HepG2 (cell line): Measurements from ENCODE around the gene ABCA2. TPM values are rescaled to one million over a fixed set of nuclear protein-coding genes. Genes with fewer than 3 reads are reported as not detected.

ENCODE experiments used
- BRCA1 ChIP-seq: sonication (generic); formaldehyde crosslinking; IDR thresholded peaks from 2 replicates; pipeline ENCODE4 v1.4.0; 2020; ENCODE audit warnings: missing genetic modification reagents
- ELK4 ChIP-seq: sonication (generic); formaldehyde crosslinking; IDR thresholded peaks from 2 replicates; pipeline ENCODE4 v1.9.0; 2021; ENCODE audit warnings: missing genetic modification reagents, borderline replicate concordance
- KAT2B ChIP-seq: fragments of 150-350 bp; IDR thresholded peaks from 2 replicates; pipeline ENCODE4 v1.6.1; 2014; ENCODE audit warnings: low read depth, low read length, borderline replicate concordance
- MED13 ChIP-seq: sonication (generic); formaldehyde crosslinking; IDR thresholded peaks from 2 replicates; pipeline ENCODE4 v1.5.0; 2020; ENCODE audit warnings: missing genetic modification reagents
- PAX8 ChIP-seq: sonication (generic); formaldehyde crosslinking; IDR thresholded peaks from 2 replicates; pipeline ENCODE4 v1.8.0; 2022; ENCODE audit warnings: mild to moderate bottlenecking, missing genetic modification reagents, borderline replicate concordance
- PITX1 ChIP-seq: sonication (generic); formaldehyde crosslinking; IDR thresholded peaks from 2 replicates; pipeline ENCODE4 v1.5.1; 2020; ENCODE audit warnings: mild to moderate bottlenecking, missing genetic modification reagents
- RARA ChIP-seq: IDR thresholded peaks from 2 replicates; pipeline ENCODE4 v1.6.1; 2016; ENCODE audit warnings: missing genetic modification reagents, missing compliant biosample characterization
- SMAD1 ChIP-seq: sonication (generic); formaldehyde crosslinking; IDR thresholded peaks from 2 replicates; pipeline ENCODE4 v1.4.0; 2020; ENCODE audit warnings: missing genetic modification reagents, low read depth, mild to moderate bottlenecking, borderline replicate concordance
- SOX5 ChIP-seq: IDR thresholded peaks from 2 replicates; pipeline ENCODE4 v1.6.1; 2016; ENCODE audit warnings: borderline replicate concordance
- THAP9 ChIP-seq: sonication (generic); formaldehyde crosslinking; IDR thresholded peaks from 2 replicates; pipeline ENCODE4; 2020; ENCODE audit warnings: missing genetic modification reagents, mild to moderate bottlenecking, borderline replicate concordance
- THYN1 ChIP-seq: sonication (generic); formaldehyde crosslinking; IDR thresholded peaks from 2 replicates; pipeline ENCODE4 v1.8.1; 2023; ENCODE audit warnings: low read depth, mild to moderate bottlenecking, moderate library complexity, missing genetic modification reagents, borderline replicate concordance
- ZFYVE20 ChIP-seq: sonication (generic); formaldehyde crosslinking; IDR thresholded peaks from 2 replicates; pipeline ENCODE4 v1.8.0; 2023; ENCODE audit warnings: low read depth, mild to moderate bottlenecking, moderate library complexity, missing genetic modification reagents, borderline replicate concordance
- ZNF512B ChIP-seq: sonication (generic); formaldehyde crosslinking; IDR thresholded peaks from 2 replicates; pipeline ENCODE4 v1.5.1; 2020; ENCODE audit warnings: missing genetic modification reagents, mild to moderate bottlenecking, borderline replicate concordance
- ZNF580 ChIP-seq: IDR thresholded peaks from 2 replicates; pipeline ENCODE4 v1.6.1; 2016; ENCODE audit warnings: low read depth, borderline replicate concordance
- ZNF609 ChIP-seq: sonication (generic); formaldehyde crosslinking; IDR thresholded peaks from 2 replicates; pipeline ENCODE4 v1.4.0; 2020; ENCODE audit warnings: mild to moderate bottlenecking, missing genetic modification reagents, borderline replicate concordance
- polyA plus RNA-seq, 8 experiments: library from polyadenylated mRNA; depleted of rRNA in 3 of 8; stranded (reverse) in 7 of 8; unstranded in 1 of 8; fragments of >200 nt; fragmentation: Illumina TruSeq in 4 of 8; extraction: Trizol in 4 of 8; gene quantifications; 2 replicates each; pipeline versions ENCODE4 v1.2.1 to v1.2.3, GENCODE V29; 2011 to 2016; ENCODE audit warnings: low read depth in 4 of 8, missing spikeins in 1 of 8, mixed read lengths in 1 of 8; ENCODE audit not compliant: insufficient read depth in 1 of 8
- total RNA-seq, 5 experiments: library from RNA; depleted of rRNA; stranded (reverse); fragments of >200 nt; fragmentation: Illumina TruSeq; extraction: Trizol; gene quantifications; 2 replicates each; pipeline ENCODE4 v1.2.3, GENCODE V29; 2016; ENCODE audit warnings: low read depth in 1 of 5

Gene ABCA2
- total and polyA plus RNA-seq, 2 of the 13 experiments (the other 11 are each of a cell fraction or from before 2014, with no cell fraction given): 2.9 to 19.2 TPM

- TF ChIP-seq ZNF609 (CRISPR knock-in tag) (no peak), SMAD1 (peak; percentile 44; the same call in 1 of the 2 replicates), ELK4 (CRISPR knock-in tag) (no peak), THAP9 (no peak), ZNF512B (CRISPR knock-in tag) (no peak), MED13 (CRISPR knock-in tag) (no peak), ZNF580 (no peak), PITX1 (CRISPR knock-in tag) (no peak), PAX8 (CRISPR knock-in tag) (no peak), RARA (CRISPR knock-in tag) (no peak), BRCA1 (CRISPR knock-in tag) (no peak), KAT2B (no peak), THYN1 (CRISPR knock-in tag) (no peak), ZFYVE20 (CRISPR knock-in tag) (no peak), SOX5 (CRISPR knock-in tag) (no peak)
These were observed 36.2 kb upstream of the ABCA2 start (continued) for GRCh38 chr9:137064027-137064879.
